Stimulated activated CD8-positive, alpha-beta memory T cell treated with anti-CD3 and anti-CD28 coated beads, Interleukin-4, amount 100 ng/mL, for 4 hours (primary cell): ENCODE measurements around the gene ZFYVE26.
"Not testable (repeated sequence)": the region's sequence is repeated elsewhere in the genome, so short reads cannot be mapped to it uniquely, and the experiment has no call there.

Source experiments
- DNase-seq, 2 donors: peaks; one replicate each; pipeline ENCODE4 v3.0.0-alpha.2; 2020; ENCODE audit warnings: low read depth in 2 of 2, low spot score in 1 of 2

Gene ZFYVE26

DNA sequence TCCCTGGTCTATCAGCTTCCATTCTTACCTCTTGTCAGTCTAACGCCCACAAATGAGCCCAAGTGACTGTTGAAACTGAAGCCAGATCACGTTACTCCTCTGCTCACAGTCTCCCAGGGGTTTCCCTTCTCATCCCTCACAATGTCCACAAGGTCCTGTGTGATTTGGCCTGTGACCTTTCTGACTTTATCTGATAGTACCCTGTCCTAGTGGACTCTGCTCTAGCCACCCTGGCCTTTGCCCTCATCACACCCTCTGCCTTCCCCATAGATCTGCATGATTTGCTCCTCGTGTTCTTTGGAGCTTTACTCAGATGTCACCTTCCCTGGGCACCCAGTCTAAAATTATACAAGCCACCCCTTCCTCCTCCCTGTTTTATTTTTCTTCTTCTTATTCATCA is 59.2 kb downstream of the ZFYVE26 start:
- DNase-seq: no peak

DNA sequence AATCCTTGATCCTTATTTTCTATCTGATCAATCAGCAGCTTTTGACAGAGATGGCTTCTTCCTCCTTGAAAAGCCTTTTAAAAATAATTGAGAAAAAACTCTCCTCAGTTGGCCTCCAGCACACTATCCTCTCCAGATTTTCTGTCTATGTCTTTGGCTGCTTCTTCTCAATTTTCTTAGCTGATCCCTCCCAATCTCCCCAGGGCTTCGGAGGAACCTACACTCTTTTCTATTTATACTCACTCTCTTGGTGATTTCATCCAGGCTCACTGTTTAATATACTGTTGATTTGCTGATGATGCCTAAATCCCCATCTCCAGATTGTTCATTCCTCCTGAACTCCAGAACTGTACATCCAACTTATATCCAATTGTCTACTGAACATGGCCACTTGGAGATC is 59.9 kb downstream of the ZFYVE26 start:
- DNase-seq: no peak

DNA sequence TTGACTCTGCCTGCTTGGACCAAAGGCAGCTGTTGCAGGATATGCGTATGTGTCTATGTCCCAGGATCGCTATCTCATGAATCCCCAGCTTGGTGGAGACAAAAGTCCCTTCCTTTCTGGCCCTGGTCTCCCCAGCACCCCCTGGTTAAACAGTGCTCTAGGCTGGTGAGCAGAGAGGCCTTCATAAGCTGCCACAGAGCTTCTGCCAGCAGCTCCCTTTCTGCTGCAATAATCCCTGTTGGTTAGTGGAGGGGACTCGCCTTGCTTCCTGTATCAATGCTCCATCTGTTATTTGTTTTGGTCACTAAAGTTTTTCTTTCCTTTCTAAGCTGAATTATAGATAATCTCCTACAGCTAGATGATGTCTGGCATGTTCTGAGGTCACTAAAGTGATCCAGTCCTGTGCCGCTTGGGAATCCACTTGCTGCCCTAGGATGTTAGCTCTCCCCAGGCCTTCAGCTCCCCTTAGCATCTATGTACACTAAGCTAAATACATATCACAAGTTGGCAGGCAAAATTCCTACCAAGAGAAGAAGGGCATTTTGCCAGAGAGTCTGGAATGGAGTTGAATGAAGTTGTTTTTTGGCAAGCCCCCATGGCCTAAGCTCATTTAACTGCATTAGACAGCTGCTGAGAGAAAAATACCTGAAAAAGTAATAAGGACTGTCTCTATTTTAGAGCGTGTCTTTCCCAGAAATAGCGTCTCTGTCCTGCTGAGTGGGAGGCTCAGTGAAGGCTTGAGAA is 66.9 kb downstream of the ZFYVE26 start:
- DNase-seq: no peak

DNA sequence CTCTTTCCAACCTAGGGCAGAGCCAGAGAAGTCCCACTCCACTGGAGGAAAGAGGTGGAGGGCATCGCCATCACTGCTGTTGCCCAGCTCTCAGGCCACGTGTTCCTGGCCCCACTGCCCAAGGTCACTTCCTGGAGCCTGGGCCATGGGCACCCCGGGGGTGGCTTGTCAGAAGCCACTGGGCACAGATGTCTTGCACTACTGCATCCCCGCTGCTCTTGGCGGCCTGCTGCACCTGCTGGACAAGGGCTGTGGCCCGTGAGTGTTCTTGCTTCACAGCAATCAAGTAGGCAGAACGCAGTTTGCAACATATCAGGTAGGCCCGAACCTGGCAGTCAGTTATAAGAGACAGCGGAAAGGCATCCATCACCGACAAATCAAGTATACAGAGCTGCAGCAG is 68.1 kb downstream of the ZFYVE26 start:
- no peak for DNase-seq

GRCh38 chr14:67746927-67747326 is 69.5 kb downstream of the ZFYVE26 start:
- DNase-seq: no peak

- no peak for DNase-seq
Measured at GRCh38 chr14:67744046-67744445, 72.3 kb downstream of the ZFYVE26 start.

- DNase-seq: no peak
Measured at GRCh38 chr14:67738740-67739504, 77.5 kb downstream of the ZFYVE26 start.

DNA sequence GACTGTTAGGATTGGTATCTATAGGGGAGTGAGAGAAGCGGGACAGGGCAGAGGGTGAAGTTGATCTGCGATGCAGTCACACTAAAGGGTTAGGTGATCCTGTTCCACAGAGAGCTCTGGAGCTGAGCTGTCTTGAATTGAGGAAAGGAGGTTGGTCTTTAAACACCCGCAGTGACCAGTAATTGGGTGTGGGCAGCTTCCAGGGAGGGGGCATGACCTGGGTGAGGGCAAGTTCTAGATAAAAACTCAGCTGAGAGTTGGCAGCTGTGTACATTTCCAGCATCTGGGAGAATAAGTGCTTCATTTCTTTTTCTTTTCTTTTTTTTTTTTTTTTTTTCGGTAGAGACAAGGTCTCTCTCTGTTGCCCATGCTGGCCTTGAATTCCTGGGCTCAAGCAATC is 79.6 kb downstream of the ZFYVE26 start:
- no peak for DNase-seq

- DNase-seq: no peak
Measured at GRCh38 chr14:67735336-67736147, 80.8 kb downstream of the ZFYVE26 start.

GRCh38 chr14:67734675-67735074 is 81.7 kb downstream of the ZFYVE26 start:
- DNase-seq: no peak

- no peak for DNase-seq
Measured at GRCh38 chr14:67733616-67734015, 82.8 kb downstream of the ZFYVE26 start.

DNA sequence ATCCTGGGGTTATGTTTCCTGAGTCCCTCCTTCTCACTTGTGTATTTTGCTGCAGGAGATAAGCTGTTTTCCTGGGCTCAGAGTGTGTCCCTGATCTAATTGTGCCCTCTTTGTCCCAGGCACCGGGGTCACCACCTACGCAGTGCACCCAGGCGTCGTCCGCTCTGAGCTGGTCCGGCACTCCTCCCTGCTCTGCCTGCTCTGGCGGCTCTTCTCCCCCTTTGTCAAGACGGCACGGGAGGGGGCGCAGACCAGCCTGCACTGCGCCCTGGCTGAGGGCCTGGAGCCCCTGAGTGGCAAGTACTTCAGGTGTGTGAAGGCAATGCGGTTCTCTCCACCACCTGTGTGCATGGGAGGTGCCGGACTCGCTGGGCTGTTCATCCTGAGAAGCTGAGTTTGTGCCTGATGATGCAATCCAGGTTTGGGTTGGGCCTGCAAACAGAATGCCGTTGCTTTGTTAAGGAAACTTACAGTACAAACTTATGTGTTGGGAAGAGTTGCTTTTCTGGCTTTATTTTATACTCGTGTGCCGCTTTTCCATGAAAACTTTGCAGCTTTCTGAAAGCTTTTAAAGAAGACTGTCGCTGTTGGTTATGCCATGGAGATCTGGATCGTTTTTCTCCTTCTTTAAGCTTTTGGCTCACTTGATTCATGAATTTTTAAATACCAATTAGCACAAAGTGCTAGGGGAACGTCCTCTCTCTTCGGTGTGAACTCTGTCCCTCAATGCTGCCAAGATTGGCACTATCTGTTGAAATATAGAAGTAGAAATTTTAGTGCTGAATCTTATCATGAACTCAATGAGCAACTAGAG is 87.1 kb downstream of the ZFYVE26 start:
- no peak for DNase-seq

- DNase-seq: no peak
Measured at GRCh38 chr14:67728258-67728657, 88.1 kb downstream of the ZFYVE26 start.

GRCh38 chr14:67727361-67727760 is 89.0 kb downstream of the ZFYVE26 start:
- no peak for DNase-seq

DNA sequence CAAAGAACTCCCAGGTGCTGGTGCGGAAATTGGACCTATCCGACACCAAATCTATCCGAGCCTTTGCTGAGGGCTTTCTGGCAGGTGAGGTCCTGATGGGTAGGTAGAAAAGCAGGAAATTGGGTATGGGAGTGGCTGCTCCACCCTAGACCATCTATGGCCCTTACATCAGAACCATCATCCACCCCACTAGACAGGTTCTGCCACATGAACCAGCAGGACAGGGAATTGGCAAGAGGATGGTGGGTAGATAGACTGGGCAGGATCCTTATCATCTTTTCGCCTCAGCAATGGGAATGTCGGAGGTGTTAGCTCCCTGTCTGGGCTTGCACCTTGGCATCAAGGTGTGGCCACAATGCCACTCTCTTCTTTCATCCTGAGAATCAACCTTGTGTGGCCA is 91.2 kb downstream of the ZFYVE26 start:
- no peak for DNase-seq

DNA sequence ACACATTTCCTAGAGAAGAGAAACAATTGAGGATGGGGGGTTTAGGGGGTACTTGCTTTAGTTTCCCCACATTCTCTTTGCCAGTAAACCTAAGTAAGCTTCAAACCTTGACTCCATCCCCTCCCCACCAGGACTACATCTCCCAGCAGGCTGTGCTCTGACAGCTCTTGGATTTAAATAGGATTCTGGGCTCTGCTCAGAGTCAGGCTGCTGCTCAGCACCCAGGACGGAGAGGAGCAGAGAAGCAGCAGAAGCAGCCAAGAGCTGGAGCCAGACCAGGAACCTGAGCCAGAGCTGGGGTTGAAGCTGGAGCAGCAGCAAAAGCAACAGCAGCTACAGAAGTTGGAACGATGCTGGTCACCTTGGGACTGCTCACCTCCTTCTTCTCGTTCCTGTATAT is 94.1 kb downstream of the ZFYVE26 start:
- no peak for DNase-seq

GRCh38 chr14:67721875-67722274 is 94.5 kb downstream of the ZFYVE26 start:
- DNase-seq: no peak

DNA sequence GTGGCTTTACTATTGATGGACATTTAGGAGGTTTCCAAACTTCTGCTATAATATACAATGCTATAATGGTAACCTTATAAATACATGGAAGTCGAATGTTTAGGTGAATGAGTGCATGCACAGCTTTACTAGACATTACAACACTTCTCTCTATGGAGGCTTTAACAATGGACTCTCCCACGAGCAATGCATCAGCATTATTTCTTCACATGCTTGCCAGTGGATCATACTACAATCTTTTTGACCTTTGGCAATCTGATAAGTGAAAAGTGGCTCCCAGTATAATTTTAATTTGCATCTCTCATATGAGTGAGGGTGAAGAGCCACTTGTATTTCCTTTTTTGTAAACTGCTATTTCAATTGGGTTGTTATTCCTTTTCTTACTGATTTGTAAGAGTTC is 96.5 kb downstream of the ZFYVE26 start:
- no peak for DNase-seq

GRCh38 chr14:67719385-67719784 is 97.0 kb downstream of the ZFYVE26 start:
- DNase-seq: not testable (repeated sequence)

DNA sequence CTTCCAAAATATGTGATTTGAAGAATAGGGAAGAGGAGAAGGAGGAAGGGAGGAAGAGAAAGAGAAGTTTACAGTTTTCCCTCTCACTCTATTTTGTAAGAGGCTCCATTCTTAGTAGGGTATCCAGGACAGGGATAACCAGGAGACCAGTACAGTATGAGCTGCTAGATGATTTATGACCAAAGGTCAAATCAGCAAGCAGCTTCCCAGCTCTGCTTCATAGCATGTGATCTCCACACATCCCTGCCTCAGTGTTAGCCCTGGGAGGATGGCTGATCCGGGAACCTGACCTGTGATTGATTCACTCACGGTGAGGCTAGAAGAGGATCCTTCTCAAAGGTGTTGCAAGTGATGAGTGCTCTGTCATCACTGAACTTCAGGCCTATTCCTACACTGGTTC is 98.1 kb downstream of the ZFYVE26 start:
- no peak for DNase-seq

DNA sequence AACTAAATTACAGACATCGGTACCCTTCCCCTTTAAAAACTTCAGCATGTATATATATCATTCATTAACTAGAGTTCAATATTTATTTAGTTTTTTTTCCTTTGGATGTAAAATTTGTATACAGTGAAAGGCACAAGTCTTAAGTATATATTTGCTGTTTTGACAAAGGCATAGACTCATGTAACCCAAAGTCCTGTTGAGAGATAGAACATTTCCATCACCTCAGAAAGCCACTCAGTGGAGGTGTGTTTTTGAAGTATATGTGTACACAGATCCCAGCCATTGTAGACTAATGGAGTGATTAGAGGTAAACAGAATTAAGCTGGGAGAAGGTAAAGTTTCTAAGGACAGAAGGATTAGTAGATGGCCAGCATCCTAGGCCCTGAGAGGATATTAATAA is 99.3 kb downstream of the ZFYVE26 start:
- DNase-seq: no peak
